ENCODE measurements around the gene IL10RB.

GRCh38 chr21:33314111-33314510 lies 47.9 kb downstream of the IL10RB start:
- TF ChIP-seq CTCF (IDR thresholded peaks at IDR 0.05) (no peak), POLR2A (IDR thresholded peaks at IDR 0.05) (no peak), EP300 (IDR thresholded peaks at IDR 0.05) (no peak)
